Mesenchymal stem cell (in vitro differentiated cells and primary cell): ENCODE results near the gene AKT1S1.

Experiments
- DNase-seq: peaks from one replicate; pipeline ENCODE4 v3.0.0-alpha.2; 2013
- H2AFZ ChIP-seq: one replicate; pipeline ENCODE4 v1.6.1; 2013; ENCODE audit warnings: low read depth, mild to moderate bottlenecking, control low read depth, inconsistent platforms, low read length, moderate library complexity
- H2AK5ac ChIP-seq: 2 replicates; pipeline ENCODE4 v1.6.1; 2013; ENCODE audit warnings: low read length, moderate library complexity, mild to moderate bottlenecking, inconsistent platforms; ENCODE audit not compliant: severe bottlenecking
- H2BK120ac ChIP-seq: one replicate; pipeline ENCODE4 v1.6.1; 2013; ENCODE audit warnings: low read depth, mild to moderate bottlenecking, inconsistent platforms, low read length, moderate library complexity
- H2BK12ac ChIP-seq, 2 experiments: one replicate each; pipeline ENCODE4 v1.6.1; 2013; ENCODE audit warnings: inconsistent platforms in 2 of 2, low read length in 2 of 2, mild to moderate bottlenecking in 2 of 2, moderate library complexity in 2 of 2, control low read depth in 1 of 2
- H2BK15ac ChIP-seq: one replicate; pipeline ENCODE4 v1.6.1; 2013; ENCODE audit warnings: mild to moderate bottlenecking, low read depth, inconsistent platforms; ENCODE audit not compliant: poor library complexity, severe bottlenecking
- H2BK5ac ChIP-seq: 2 replicates; pipeline ENCODE4 v1.6.1; 2013; ENCODE audit warnings: low read depth, mild to moderate bottlenecking, low read length, control low read depth, inconsistent platforms; ENCODE audit not compliant: poor library complexity, severe bottlenecking
- H3K14ac ChIP-seq, 2 experiments: one replicate each; pipeline ENCODE4 v1.6.1; 2013; ENCODE audit warnings: inconsistent platforms in 2 of 2, low read length in 2 of 2, control low read depth in 1 of 2, mild to moderate bottlenecking in 1 of 2, moderate library complexity in 1 of 2
- H3K18ac ChIP-seq, 2 experiments: one replicate each; pipeline ENCODE4 v1.6.1; 2013; ENCODE audit warnings: inconsistent platforms in 2 of 2, low read length in 2 of 2, control low read depth in 1 of 2, low read depth in 1 of 2, mild to moderate bottlenecking in 1 of 2
- H3K23ac ChIP-seq, 2 experiments: one replicate each; pipeline ENCODE4 v1.6.1; 2013; ENCODE audit warnings: inconsistent platforms in 2 of 2, low read length in 2 of 2, mild to moderate bottlenecking in 2 of 2, moderate library complexity in 2 of 2, control low read depth in 1 of 2
- H3K27ac ChIP-seq: 2 replicates; pipeline ENCODE4 v1.5.1; 2013; ENCODE audit warnings: mild to moderate bottlenecking, moderate library complexity, low read length, control low read depth, inconsistent platforms; ENCODE audit not compliant: poor library complexity, severe bottlenecking
- H3K27me3 ChIP-seq, 2 experiments: 2 replicates each; pipeline versions ENCODE4 v1.6.1 to v1.7.0; 2013; ENCODE audit warnings: low read length in 2 of 2, mild to moderate bottlenecking in 2 of 2, moderate library complexity in 2 of 2, control low read depth in 1 of 2, inconsistent platforms in 1 of 2; ENCODE audit not compliant: control insufficient read depth in 1 of 2, insufficient read depth in 1 of 2
- H3K36me3 ChIP-seq, 2 experiments: 2 replicates each; pipeline versions ENCODE4 v1.6.1 to v1.7.0; 2013; ENCODE audit warnings: low read length in 2 of 2, control low read depth in 1 of 2, inconsistent platforms in 1 of 2, low read depth in 1 of 2, mild to moderate bottlenecking in 1 of 2; ENCODE audit not compliant: insufficient read depth in 2 of 2, control insufficient read depth in 1 of 2
- H3K4ac ChIP-seq, 2 experiments: one replicate each; pipeline ENCODE4 v1.6.1; 2013; ENCODE audit warnings: inconsistent platforms in 2 of 2, low read length in 2 of 2, mild to moderate bottlenecking in 2 of 2, moderate library complexity in 2 of 2, control low read depth in 1 of 2, low read depth in 1 of 2
- H3K4me1 ChIP-seq: 2 replicates; pipeline ENCODE4 v1.6.1; 2013; ENCODE audit warnings: low read depth, low read length, control low read depth; ENCODE audit not compliant: control insufficient read depth, insufficient read depth
- H3K4me2 ChIP-seq: 2 replicates; pipeline ENCODE4 v1.6.1; 2013; ENCODE audit warnings: low read length, mild to moderate bottlenecking, inconsistent platforms; ENCODE audit not compliant: poor library complexity, severe bottlenecking
- H3K4me3 ChIP-seq, 2 experiments: 2 replicates each; pipeline versions ENCODE4 v1.5.1 to v1.7.0; 2013; ENCODE audit warnings: low read length in 2 of 2, mild to moderate bottlenecking in 2 of 2, control low read depth in 1 of 2, low read depth in 1 of 2; ENCODE audit not compliant: insufficient read depth in 1 of 2
- H3K79me1 ChIP-seq: replicated peaks from 2 replicates; pipeline ENCODE4 v1.6.1; 2013; ENCODE audit warnings: mild to moderate bottlenecking, control low read depth, low read length, inconsistent platforms; ENCODE audit not compliant: poor library complexity, severe bottlenecking
- H3K9ac ChIP-seq: 2 replicates; pipeline ENCODE4 v1.7.0; 2013; ENCODE audit warnings: mild to moderate bottlenecking, low read length, moderate library complexity
- H3K9me3 ChIP-seq: 2 replicates; pipeline ENCODE4 v1.7.0; 2013; ENCODE audit warnings: mild to moderate bottlenecking, low read length; ENCODE audit not compliant: control insufficient read depth
- H4K8ac ChIP-seq: one replicate; pipeline ENCODE4 v1.6.1; 2013; ENCODE audit warnings: inconsistent platforms, mild to moderate bottlenecking, low read length, moderate library complexity
- H4K91ac ChIP-seq: one replicate; pipeline ENCODE4 v1.6.1; 2013; ENCODE audit warnings: mild to moderate bottlenecking, low read length, inconsistent platforms
- WGBS: methylation state at CpG from one replicate; pipeline ENCODE4 v1.1.7; 2013; ENCODE audit warnings: mixed read lengths; 5-methylcytosine and 5-hydroxymethylcytosine counted together

AKT1S1 gene

DNA sequence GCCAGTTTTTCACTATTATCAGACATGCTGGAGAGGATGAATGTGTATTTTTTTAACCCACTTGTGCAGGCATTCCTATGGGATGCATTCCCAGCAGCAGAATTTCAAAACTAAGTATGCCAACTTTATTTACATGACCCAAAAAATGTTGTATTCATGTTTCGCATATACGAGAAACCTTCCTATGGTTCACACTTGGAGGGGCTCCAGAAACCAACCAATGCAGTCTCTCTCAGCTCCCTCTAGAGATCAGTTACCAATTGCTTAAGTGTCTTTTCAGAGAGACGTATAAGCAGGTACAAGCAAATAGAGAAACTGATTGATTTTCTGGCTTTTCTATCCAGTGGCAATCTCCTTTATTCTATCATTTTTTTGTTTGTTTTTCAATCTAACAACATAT, 31.7 kb downstream of the AKT1S1 start:
- peaks cover 21% of the 10 kb centered on the region for H3K79me1 ChIP-seq
- no peak overlapping the region for H3K4me3 ChIP-seq
- peaks cover 10 to 11% of the 10 kb centered on the region in 2 experiments for H3K36me3 ChIP-seq
- H2BK12ac ChIP-seq = no peak overlapping the region
- no peak overlapping the region for H2BK15ac ChIP-seq
- no peak overlapping the region for H3K23ac ChIP-seq
- H3K27me3 ChIP-seq = no peaks in the 10 kb centered on the region
- H3K9me3 ChIP-seq = no peaks in the 10 kb centered on the region
- H3K27ac ChIP-seq = no peak overlapping the region
- H2BK120ac ChIP-seq = no peak overlapping the region
- no peak overlapping the region for H3K4ac ChIP-seq
- no peak overlapping the region for H3K4me2 ChIP-seq
- no peak overlapping the region for H4K8ac ChIP-seq
- no peak overlapping the region for H2AK5ac ChIP-seq
- no peak overlapping the region for H2AFZ ChIP-seq
- no peak overlapping the region for H4K91ac ChIP-seq
- peaks cover 10% of the 10 kb centered on the region for H3K4me1 ChIP-seq
- no peak for DNase-seq
- no peak overlapping the region for H3K9ac ChIP-seq
- 97% methylated on average over 2 of the region's 3 CpGs for WGBS
- H3K18ac ChIP-seq = no peak overlapping the region
- H2BK5ac ChIP-seq = no peak overlapping the region
- H3K14ac ChIP-seq = no peak overlapping the region

DNA sequence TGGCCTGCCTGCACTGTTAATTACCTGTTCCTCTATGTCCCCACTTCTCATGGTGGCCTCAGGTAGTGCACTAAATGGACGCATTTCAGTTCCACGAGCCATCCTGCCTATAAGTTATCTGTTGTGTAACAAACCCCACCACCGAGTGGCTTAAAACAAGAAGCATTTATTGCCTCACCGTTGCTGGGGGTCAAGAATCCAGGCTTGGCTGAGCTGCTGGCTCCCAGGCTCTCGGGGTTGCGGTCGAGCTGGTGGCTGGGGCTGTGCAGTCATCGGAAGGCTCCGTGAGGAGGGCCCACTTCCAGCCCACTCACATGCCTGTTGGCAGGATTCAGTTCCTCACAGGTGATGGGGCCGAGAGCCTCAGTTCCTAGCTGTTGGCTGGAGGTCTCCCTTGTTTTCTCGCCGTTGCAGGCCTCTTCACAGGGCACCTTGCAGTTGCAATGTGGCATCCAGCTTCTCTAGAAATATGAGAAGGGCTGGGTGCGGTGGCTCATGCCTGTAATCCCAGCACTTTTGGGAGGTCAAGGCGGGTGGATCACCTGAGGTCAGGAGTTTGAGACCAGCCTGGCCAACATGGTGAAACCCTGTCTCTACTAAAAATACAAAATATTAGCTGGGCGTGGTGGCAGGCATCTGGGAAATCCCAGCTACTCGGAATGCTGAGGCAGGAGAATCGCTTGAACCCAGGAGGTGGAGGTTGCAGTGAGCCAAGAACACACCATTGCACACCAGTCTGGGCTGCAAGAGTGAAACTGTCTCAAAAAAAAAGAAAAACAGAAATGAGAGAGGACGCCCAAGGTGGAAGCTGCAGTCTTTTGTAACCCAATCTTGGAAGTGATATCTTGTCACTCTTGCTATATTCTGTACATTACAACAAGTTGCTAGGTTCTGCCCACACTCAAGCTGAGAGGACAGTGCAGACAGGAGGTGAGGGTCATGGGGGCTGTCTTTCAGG, 32.7 kb downstream of the AKT1S1 start:
- peaks cover 16% of the 10 kb centered on the region for H3K79me1 ChIP-seq

GRCh38 chr19:49843265-49843664, 33.9 kb downstream of the AKT1S1 start:
- H3K9ac ChIP-seq = no peak overlapping the region
- H3K4me3 ChIP-seq = no peak overlapping the region
- H3K36me3 ChIP-seq = peaks cover 28 to 30% of the 10 kb centered on the region in 2 experiments
- no peak overlapping the region for H2BK12ac ChIP-seq
- no peak overlapping the region for H2BK5ac ChIP-seq
- DNase-seq = no peak
- H4K91ac ChIP-seq = no peak overlapping the region
- H2BK15ac ChIP-seq = no peak overlapping the region
- H3K4me2 ChIP-seq = no peak overlapping the region
- H3K27ac ChIP-seq = no peak overlapping the region
- no peak overlapping the region for H3K18ac ChIP-seq
- no peaks in the 10 kb centered on the region for H3K27me3 ChIP-seq
- H2AK5ac ChIP-seq = no peak overlapping the region
- peaks cover 3% of the 10 kb centered on the region for H3K4me1 ChIP-seq
- H3K79me1 ChIP-seq = peaks cover 15% of the 10 kb centered on the region
- no peak overlapping the region for H2BK120ac ChIP-seq
- WGBS = 100% methylated on average over 2 of the region's 3 CpGs
- H3K9me3 ChIP-seq = no peaks in the 10 kb centered on the region
- H4K8ac ChIP-seq = no peak overlapping the region
- no peak overlapping the region for H2AFZ ChIP-seq
- H3K23ac ChIP-seq = no peak overlapping the region
- no peak overlapping the region for H3K4ac ChIP-seq
- no peak overlapping the region for H3K14ac ChIP-seq

More for the DNA sequence above, 32.7 kb downstream of the AKT1S1 start:
- H3K4me1 ChIP-seq = peaks cover 6% of the 10 kb centered on the region
- H3K4me2 ChIP-seq = no peak overlapping the region
- no peak overlapping the region for H2AK5ac ChIP-seq
- H2BK12ac ChIP-seq = no peak overlapping the region
- H3K14ac ChIP-seq = no peak overlapping the region
- H4K91ac ChIP-seq = no peak overlapping the region
- no peak overlapping the region for H3K4ac ChIP-seq
- H3K4me3 ChIP-seq = no peak overlapping the region
- H3K36me3 ChIP-seq = peaks cover 19 to 21% of the 10 kb centered on the region in 2 experiments
- no peak overlapping the region for H2BK5ac ChIP-seq
- no peaks in the 10 kb centered on the region for H3K27me3 ChIP-seq
- H2BK120ac ChIP-seq = no peak overlapping the region
- DNase-seq = no peak
- WGBS = 92% methylated on average over 17 of the region's 18 CpGs
- no peak overlapping the region for H2AFZ ChIP-seq
- H3K9me3 ChIP-seq = no peaks in the 10 kb centered on the region
- no peak overlapping the region for H3K9ac ChIP-seq
- H4K8ac ChIP-seq = no peak overlapping the region
- H3K27ac ChIP-seq = no peak overlapping the region
- no peak overlapping the region for H3K18ac ChIP-seq
- no peak overlapping the region for H3K23ac ChIP-seq
- no peak overlapping the region for H2BK15ac ChIP-seq

DNA sequence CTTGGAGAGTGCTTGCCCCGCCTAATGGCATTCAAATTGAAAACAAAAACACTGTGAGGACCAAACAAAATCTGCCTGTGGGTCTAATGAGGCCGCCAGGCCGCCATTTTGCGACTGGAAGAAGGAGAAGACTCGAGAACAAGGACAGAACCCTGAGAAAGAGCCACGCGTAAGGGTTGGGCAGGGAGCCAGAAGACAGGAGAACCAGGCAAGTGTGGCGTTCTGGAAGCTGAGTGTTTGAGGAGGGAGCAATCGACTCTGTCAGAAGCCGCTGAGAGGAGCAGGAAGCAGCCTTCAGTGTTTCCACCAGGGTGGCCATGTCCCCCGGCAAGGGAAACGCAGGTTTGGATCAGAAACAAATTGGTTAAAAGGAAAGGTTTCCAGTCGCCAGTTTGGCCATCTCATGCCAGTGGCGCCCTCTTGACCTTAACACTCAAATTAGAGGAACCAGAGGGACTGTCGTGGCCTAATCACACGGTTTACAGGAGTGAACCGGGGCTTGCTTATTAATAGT, 36.4 kb downstream of the AKT1S1 start:
- Histone ChIP-seq H2BK12ac (no peak overlapping the region), H4K8ac (no peak overlapping the region), H3K36me3 (peaks cover 50 to 55% of the 10 kb centered on the region in 2 experiments), H3K4me3 (no peak overlapping the region), H3K14ac (no peak overlapping the region), H3K18ac (no peak overlapping the region), H3K27ac (no peak overlapping the region), H3K4me2 (no peak overlapping the region), H3K9ac (no peak overlapping the region), H2BK120ac (no peak overlapping the region), H3K27me3 (no peaks in the 10 kb centered on the region), H3K9me3 (no peaks in the 10 kb centered on the region), H4K91ac (no peak overlapping the region), H2AK5ac (no peak overlapping the region), H3K23ac (no peak overlapping the region), H3K4ac (no peak overlapping the region), H2BK5ac (no peak overlapping the region), H3K4me1 (peaks cover 16% of the 10 kb centered on the region), H3K79me1 (peaks cover 15% of the 10 kb centered on the region), H2BK15ac (no peak overlapping the region), H2AFZ (no peak overlapping the region)
- DNase-seq = no peak
- WGBS = 94% methylated on average over 16 of the region's 17 CpGs
